KMS-11 (cell line): ENCODE data around the gene WARS2.

Experiments
- H2AFZ ChIP-seq: fragments of 200-600 bp; sonication (generic); 2 replicates; pipeline ENCODE4 v1.6.1; 2016; ENCODE audit warnings: antibody characterized with exemption, mixed run types, low read depth
- H3K27ac ChIP-seq: fragments of 200-600 bp; sonication (generic); 2 replicates; pipeline ENCODE4 v1.6.1; 2016; ENCODE audit warnings: mild to moderate bottlenecking, mixed run types
- H3K27me3 ChIP-seq: fragments of 200-600 bp; sonication (generic); 2 replicates; pipeline ENCODE4 v1.6.1; 2017; ENCODE audit warnings: mild to moderate bottlenecking, low read depth, mixed run types, moderate library complexity; ENCODE audit not compliant: insufficient read depth
- H3K36me3 ChIP-seq: fragments of 200-600 bp; sonication (generic); 2 replicates; pipeline ENCODE4 v1.6.1; 2017; ENCODE audit warnings: mild to moderate bottlenecking, mixed run types; ENCODE audit not compliant: insufficient read depth
- H3K4me1 ChIP-seq: fragments of 200-600 bp; sonication (generic); 2 replicates; pipeline ENCODE4 v1.6.1; 2016; ENCODE audit warnings: mild to moderate bottlenecking, low read depth, mixed run types; ENCODE audit not compliant: poor library complexity, severe bottlenecking
- H3K4me2 ChIP-seq: fragments of 200-600 bp; sonication (generic); 2 replicates; pipeline ENCODE4 v1.7.0; 2016; ENCODE audit warnings: mild to moderate bottlenecking, mixed run types
- H3K4me3 ChIP-seq: fragments of 200-600 bp; sonication (generic); IDR thresholded peaks from 2 replicates; pipeline ENCODE4 v1.6.1; 2017; ENCODE audit warnings: low read depth, low read length, mixed read lengths; ENCODE audit not compliant: insufficient read depth
- H3K79me2 ChIP-seq: fragments of 200-600 bp; sonication (generic); 2 replicates; pipeline ENCODE4 v1.6.1; 2016; ENCODE audit warnings: low read depth, mixed run types; ENCODE audit not compliant: insufficient read depth
- H3K9ac ChIP-seq: fragments of 200-600 bp; sonication (generic); 2 replicates; pipeline ENCODE4 v1.6.1; 2016; ENCODE audit warnings: mild to moderate bottlenecking, mixed run types
- H4K20me1 ChIP-seq: fragments of 200-600 bp; sonication (generic); 2 replicates; pipeline ENCODE4 v1.6.1; 2016; ENCODE audit warnings: mild to moderate bottlenecking, mixed run types; ENCODE audit not compliant: insufficient read depth
- TF ChIP-seq, protein P1 (sequence below): fragments of 200-600 bp; sonication (generic); conservative IDR thresholded peaks from 2 replicates; pipeline ENCODE4 v1.6.1; 2017; ENCODE audit warnings: low read depth, mild to moderate bottlenecking, antibody characterized with exemption, low read length, moderate library complexity, mixed read lengths

Gene WARS2

DNA sequence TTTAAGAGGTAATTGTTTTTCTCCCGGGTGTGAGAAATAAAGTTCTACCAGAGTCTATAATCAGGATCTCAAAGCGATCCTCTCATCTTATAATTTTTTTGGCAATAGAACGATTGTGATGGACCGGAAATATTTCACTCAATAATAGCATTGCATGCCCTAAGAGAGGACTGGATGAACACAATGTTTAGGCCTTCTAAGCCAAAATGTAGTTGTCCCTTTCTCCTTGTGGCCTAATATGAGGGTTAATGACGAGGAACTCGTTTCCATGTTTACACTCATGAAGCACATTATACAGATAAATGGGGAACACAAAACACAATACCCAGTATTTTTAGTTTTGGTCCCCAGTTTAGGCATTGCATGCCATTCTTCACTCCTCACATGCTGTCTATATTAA lies 158.2 kb downstream of the WARS2 start:
- no peak overlapping the region for H3K4me3 ChIP-seq
- H3K36me3 ChIP-seq, result no peaks in the 10 kb centered on the region
- H3K9ac ChIP-seq, result no peak overlapping the region

DNA sequence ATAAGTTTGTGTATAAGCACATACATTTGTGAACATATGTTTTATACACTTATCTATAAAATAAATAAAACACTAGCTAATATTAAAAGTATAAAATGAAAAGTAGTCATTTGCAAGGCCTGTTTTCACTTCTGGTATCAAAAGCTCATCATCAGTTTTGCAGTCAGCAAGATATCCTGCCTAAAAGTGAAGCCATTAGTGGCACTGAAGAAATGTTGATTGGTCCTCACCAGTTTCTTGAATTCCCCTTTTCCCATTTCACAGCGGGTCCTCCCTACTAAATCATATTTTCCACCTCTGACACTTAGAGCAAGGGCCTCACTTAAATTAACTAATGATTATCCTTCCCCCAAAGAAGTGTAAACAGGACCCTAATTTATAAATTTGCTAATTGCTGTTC lies 159.0 kb downstream of the WARS2 start:
- Histone ChIP-seq H4K20me1 (no peaks in the 10 kb centered on the region), H2AFZ (no peak overlapping the region), H3K4me2 (no peak overlapping the region), H3K4me1 (no peaks in the 10 kb centered on the region), H3K79me2 (no peaks in the 10 kb centered on the region), H3K27ac (no peak overlapping the region), H3K9ac (no peak overlapping the region), H3K27me3 (no peaks in the 10 kb centered on the region), H3K4me3 (no peak overlapping the region), H3K36me3 (no peaks in the 10 kb centered on the region)
- TF ChIP-seq, protein P1, sequence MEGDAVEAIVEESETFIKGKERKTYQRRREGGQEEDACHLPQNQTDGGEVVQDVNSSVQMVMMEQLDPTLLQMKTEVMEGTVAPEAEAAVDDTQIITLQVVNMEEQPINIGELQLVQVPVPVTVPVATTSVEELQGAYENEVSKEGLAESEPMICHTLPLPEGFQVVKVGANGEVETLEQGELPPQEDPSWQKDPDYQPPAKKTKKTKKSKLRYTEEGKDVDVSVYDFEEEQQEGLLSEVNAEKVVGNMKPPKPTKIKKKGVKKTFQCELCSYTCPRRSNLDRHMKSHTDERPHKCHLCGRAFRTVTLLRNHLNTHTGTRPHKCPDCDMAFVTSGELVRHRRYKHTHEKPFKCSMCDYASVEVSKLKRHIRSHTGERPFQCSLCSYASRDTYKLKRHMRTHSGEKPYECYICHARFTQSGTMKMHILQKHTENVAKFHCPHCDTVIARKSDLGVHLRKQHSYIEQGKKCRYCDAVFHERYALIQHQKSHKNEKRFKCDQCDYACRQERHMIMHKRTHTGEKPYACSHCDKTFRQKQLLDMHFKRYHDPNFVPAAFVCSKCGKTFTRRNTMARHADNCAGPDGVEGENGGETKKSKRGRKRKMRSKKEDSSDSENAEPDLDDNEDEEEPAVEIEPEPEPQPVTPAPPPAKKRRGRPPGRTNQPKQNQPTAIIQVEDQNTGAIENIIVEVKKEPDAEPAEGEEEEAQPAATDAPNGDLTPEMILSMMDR, result no peak

More for the DNA sequence above, 158.2 kb downstream of the WARS2 start:
- no peaks in the 10 kb centered on the region for H4K20me1 ChIP-seq
- no peaks in the 10 kb centered on the region for H3K27me3 ChIP-seq
- H3K27ac ChIP-seq, result no peak overlapping the region
- H3K79me2 ChIP-seq, result no peaks in the 10 kb centered on the region
- no peak overlapping the region for H2AFZ ChIP-seq
- no peaks in the 10 kb centered on the region for H3K4me1 ChIP-seq
- no peak overlapping the region for H3K4me2 ChIP-seq
- TF ChIP-seq, protein P1, result no peak
